GM19043 (cell line): ENCODE data around the gene KLHL14.
"Not testable (repeated sequence)": the region's sequence is repeated elsewhere in the genome, so short reads cannot be mapped to it uniquely, and the experiment has no call there.

ENCODE experiments used
- ATAC-seq: cut with Tn5 transposase; IDR thresholded peaks from one replicate; pipeline ENCODE4 v1.9.1; 2021; ENCODE audit warnings: low read depth; ENCODE audit not compliant: unreplicated experiment

The KLHL14 gene

DNA sequence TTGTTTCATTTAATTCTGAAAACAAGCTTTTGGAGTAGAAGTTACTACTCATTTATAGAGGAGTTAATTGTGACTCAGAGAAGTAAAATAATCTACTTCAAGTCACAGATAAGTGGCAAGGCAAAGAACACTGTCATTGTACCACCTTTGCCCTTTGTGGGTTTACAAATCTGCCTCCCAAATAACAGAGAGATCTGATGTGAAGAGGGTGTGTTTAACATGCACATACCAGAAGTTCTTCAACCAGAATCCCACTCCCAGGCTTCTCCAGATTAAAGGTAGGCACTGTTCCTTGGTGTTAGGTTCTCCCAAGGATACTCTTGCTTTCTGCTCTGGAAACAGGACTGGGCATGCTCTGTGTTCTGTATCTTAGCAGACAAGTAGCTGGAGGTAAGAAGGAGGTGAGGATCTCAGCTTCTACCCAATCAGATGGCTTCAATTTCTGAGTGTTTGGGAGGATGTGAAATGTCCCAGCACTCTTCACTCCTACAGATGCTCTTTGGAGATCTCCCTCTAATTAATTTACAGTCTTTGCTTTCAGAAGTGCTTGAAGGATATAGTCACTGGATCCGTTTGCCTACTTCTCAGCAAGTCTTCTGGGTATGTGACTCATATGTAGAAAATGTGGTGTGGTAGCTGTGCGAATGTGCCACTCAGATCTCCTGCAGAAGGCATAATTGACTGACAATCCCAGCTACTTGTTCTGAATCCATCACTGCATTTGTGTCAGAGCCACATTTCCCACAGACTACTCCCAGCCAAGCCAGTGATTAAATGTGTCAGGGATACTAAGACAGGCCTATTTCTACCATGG lies 111.1 kb downstream of the KLHL14 start:
- ATAC-seq: no peak

DNA sequence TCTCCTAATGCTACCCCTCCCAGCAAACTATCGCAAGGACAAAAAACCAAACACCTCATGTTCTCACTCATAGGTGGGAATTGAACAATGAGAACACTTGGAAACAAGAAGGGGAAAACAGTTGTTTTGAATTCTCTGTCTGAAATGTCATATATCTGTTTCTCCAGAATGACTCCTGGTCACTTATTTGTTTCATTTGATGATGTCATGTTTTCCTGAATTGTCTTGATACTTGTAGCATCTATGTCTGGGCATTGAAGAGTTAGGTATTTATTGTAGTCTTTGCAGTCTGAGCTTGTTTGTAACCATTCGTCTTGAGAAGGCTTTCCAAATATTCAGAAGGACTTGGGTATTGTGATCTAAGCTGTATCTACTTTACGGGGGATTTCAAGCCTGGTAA lies 118.3 kb downstream of the KLHL14 start:
- not testable (repeated sequence) for ATAC-seq

DNA sequence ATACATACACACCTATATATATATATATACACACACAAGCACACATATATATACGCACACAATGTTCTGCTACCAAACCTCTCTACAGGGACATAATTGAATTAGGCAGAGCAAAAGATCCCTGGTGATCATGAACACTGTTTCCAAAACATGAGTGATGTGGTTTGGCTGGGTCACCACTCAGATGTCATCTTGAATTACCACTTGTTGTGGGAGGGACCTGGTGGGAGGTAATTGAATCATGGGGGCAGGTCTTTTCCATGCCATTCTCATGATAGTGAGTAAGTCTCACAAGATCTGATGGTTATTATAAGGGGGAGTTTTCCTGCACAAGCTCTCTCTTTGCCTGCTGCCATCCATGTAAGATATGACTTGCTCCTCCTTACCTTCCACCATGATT lies 135.2 kb downstream of the KLHL14 start:
- ATAC-seq: not testable (repeated sequence)

DNA sequence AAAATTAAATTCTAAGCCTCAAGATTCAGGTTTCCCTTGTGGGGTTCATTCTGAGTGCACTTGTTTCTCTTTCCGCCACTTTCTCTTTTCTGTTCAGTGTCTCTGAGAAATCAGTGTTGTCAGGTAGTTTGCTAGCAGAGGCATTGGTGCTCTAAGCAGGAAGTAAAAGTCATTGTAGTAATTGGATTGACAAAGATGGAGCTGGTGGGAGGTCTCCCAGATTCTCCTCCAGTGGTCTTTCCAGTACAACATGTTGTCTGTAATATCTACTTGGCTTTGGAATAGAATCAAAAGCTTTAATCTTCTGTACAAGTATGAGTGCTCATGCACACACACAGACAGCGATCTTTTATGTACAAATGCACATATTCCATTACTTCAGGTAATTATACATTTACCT lies 135.6 kb downstream of the KLHL14 start:
- no peak for ATAC-seq

DNA sequence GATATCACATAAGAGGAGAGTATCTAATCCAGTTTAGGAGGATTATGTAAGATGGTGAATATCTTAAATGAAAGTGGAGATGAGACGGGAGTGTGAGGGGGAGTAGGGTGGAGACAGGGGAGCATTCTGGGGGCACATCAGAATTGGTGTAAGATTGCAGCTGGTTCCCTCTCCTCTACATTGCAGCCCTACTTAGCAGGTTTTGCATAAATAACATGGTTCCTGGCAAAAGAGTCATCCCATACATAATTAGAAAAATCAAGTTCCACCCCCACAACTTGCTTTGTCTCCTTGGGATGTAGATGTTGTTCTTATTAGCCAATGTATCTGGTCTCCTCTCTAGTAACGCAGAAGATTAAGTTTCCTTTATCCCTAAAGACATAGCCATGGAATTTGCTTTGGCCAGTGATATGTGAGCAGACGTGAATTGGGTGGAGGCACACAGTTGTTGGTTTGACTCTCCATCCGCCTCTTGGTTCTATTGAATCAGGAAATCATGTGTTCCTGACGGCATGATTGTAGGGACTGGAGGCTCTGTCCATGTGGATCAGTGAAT lies 137.9 kb downstream of the KLHL14 start:
- ATAC-seq: no peak

DNA sequence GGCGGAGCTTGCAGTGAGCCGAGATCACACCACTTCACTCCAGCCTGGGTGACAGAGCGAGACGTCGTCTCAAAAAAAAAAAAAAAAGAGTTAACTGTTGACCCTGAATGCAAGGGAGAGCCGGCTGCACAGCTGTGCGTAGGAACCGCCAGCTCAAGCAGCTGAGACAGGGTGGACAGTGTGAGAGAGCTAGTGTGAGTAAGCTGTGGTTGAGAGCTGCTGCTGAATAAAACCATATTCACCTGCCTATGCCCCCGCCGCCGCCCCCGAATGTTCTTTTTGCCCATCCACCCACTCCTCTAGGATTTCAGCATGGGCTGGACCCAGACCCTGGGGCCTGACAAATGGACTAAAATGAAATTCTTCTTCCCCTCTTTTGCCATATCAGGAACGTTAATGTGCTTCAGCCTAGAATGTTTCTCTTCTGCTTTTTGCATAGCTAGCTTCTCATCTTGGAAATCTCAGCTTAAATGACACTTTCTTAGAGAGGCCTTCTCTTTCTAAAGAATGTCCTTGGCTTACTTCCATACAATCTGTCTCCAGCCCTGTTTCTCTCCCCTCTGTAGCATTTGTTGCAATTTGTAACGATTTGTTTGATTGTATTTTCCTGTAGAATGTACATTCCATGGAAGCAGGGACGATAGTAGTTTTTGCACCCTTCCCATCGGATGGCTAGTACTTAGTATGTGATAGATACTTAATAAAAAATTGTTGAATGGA lies 142.7 kb downstream of the KLHL14 start:
- no peak for ATAC-seq

DNA sequence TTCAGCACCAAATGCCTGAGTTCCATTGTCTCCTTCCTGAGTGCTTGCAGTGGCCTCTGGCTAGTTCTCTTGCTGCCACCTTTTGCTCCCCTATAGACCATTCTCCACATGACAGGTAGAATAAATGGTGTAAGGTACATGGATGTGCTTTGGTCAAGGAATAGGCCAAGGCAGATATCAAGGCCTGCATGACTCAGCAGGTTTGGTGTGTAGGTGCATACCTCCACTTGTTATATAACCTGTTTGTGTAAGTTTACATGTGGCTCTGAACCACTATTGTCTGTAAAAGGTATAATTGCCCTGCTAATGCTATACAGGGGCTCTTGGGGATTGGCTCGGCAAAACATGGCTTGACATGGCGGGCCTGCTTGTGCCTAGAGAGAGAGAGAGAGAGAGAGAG lies 143.5 kb downstream of the KLHL14 start:
- ATAC-seq: no peak

GRCh38 chr18:32624182-32624723 lies 148.6 kb downstream of the KLHL14 start:
- ATAC-seq: no peak

GRCh38 chr18:32623563-32623962 lies 149.3 kb downstream of the KLHL14 start:
- ATAC-seq: no peak
